A549 treated with ZK216348 at 1 μM for 4 hours (cell line): ENCODE measurements around the gene LRAT. TPM values are rescaled to one million over a fixed set of nuclear protein-coding genes. Genes with fewer than 3 reads are reported as not detected.

Experiments
- total RNA-seq: library from RNA; stranded (reverse); fragments of 200-300 nt; extraction: Qiagen RNA extraction; gene quantifications from 5 replicates; pipeline ENCODE4 v1.2.3, GENCODE V29; 2022; ENCODE audit warnings: low read depth

The LRAT gene
- 0.11 TPM in 1 of 5 replicates, not detected in the others for total RNA-seq

GRCh38 chr4:154743683-154744340 lies at the start of gene LRAT:
TSS of gene LRAT (plus strand) at chr4:154744000. CDS start at chr4:154744327, 327 bp downstream.

GRCh38 chr4:154781126-154781982 lies 37.6 kb downstream of the LRAT start, which contains the start of gene RBM46:
TSS of gene RBM46 (plus strand) at chr4:154781272. CDS start at chr4:154796753, 15,481 bp downstream.

Other genes starting within 250 kb of the LRAT start
- gene PLRG1, start 193.6 kb upstream of the LRAT start, total RNA-seq, result 52.5 to 60.5 TPM (median 56.3 TPM) in 5 replicates
- 12.6 to 21.1 TPM (median 18.6 TPM) in 5 replicates for gene FGB, start 181.0 kb upstream of the LRAT start, total RNA-seq
- 13.3 to 17.3 TPM (median 14.4 TPM) in 5 replicates for gene FGA, start 153.3 kb upstream of the LRAT start, total RNA-seq
- 5.1 to 8.0 TPM (median 5.5 TPM) in 5 replicates for gene FGG, start 131.3 kb upstream of the LRAT start, total RNA-seq
- gene RBM46, start 37.3 kb downstream of the LRAT start, total RNA-seq, result not detected in 5 replicates